ENCODE results near the gene ARHGEF37. TPM values are rescaled to one million over a fixed set of nuclear protein-coding genes. Genes with fewer than 3 reads are reported as not detected.

The ARHGEF37 gene
- total and polyA plus RNA-seq, 2 of the 8 experiments (the other 6 are each of a cell fraction or from before 2014, with no cell fraction given), result 0.21 to 0.48 TPM

GRCh38 chr5:149572576-149573231, 8.6 kb upstream of the ARHGEF37 start:
- H3K23ac ChIP-seq (ENCODE audit: insufficient read length), result no peak overlapping the region
- CTCF ChIA-PET (ENCODE audit: partially characterized antibody), result interaction anchor here (0.9 to 1.5 kb wide), 5 partner anchors 9 to 131 kb away, joined by 3 to 7 read pairs (median 3); partner anchors contain the start of gene ARHGEF37
- H2BK15ac ChIP-seq (ENCODE audit: low read length), result no peak overlapping the region
- no peak overlapping the region for H3K14ac ChIP-seq (ENCODE audit: insufficient read length)
- H3K79me1 ChIP-seq (ENCODE audit: low read depth, low read length), result no peaks in the 10 kb centered on the region
- no peak for TF ChIP-seq FOSL1 (IDR thresholded peaks at IDR 0.05; ENCODE audit: insufficient read depth, low read depth, low read length)
- no peak for TF ChIP-seq RXRA (IDR thresholded peaks at IDR 0.05; ENCODE audit: insufficient read depth, low read depth, low read length)
- TF ChIP-seq SIN3A (conservative IDR thresholded peaks at IDR 0.05 in 1 of 2, IDR thresholded peaks at IDR 0.05 in 1 of 2; ENCODE audit: low read depth in 1 of 2, low read length in 2 of 2), result no peak
- TF ChIP-seq CREB1 (IDR thresholded peaks at IDR 0.05), result no peak
- no peak for TF ChIP-seq NRF1 (IDR thresholded peaks at IDR 0.05; ENCODE audit: low read depth, low read length)
- TF ChIP-seq KDM1A (IDR thresholded peaks at IDR 0.05; ENCODE audit: borderline replicate concordance, low read length), result no peak
- no peak for TF ChIP-seq RFX5 (IDR thresholded peaks at IDR 0.05; ENCODE audit: borderline replicate concordance, low read depth, low read length)
- no peak for TF ChIP-seq ZNF274 (IDR thresholded peaks at IDR 0.05; ENCODE audit: borderline replicate concordance, extremely low read depth, low read length)
- TF ChIP-seq SP1 (IDR thresholded peaks at IDR 0.05; ENCODE audit: low read depth, low read length), result no peak
- no peak overlapping the region for H4K8ac ChIP-seq (ENCODE audit: extremely low read depth, insufficient read depth, low read length)
- no peak overlapping the region for H3K4me2 ChIP-seq (ENCODE audit: insufficient read depth in 1 of 2, low read depth in 2 of 2, low read length in 2 of 2)
- H3K56ac ChIP-seq (replicated peaks; ENCODE audit: insufficient read length, low read depth, low read length), result no peak overlapping the region
- H2BK20ac ChIP-seq (ENCODE audit: low read length), result no peak overlapping the region
- no peak overlapping the region for H4K91ac ChIP-seq (replicated peaks; ENCODE audit: insufficient read length, low read length)
- no peaks in the 10 kb centered on the region for H3K79me2 ChIP-seq (ENCODE audit: control insufficient read depth in 1 of 2, insufficient read depth in 2 of 2, low read length in 2 of 2)
- no peak overlapping the region for H4K5ac ChIP-seq (ENCODE audit: insufficient read length, low read depth, low read length)
- H2BK12ac ChIP-seq (ENCODE audit: low read depth, low read length), result no peak overlapping the region
- no peak overlapping the region for H2AFZ ChIP-seq (ENCODE audit: low read length)
- no peak overlapping the region for H3K4me3 ChIP-seq (ENCODE audit: extremely low read depth in 1 of 4, insufficient read depth in 2 of 4, low read depth in 3 of 4, low read length in 4 of 4)
- H3K23me2 ChIP-seq (ENCODE audit: low read depth, low read length), result no peaks in the 10 kb centered on the region
- H2BK5ac ChIP-seq (ENCODE audit: low read depth, low read length), result no peak overlapping the region
- DNase-seq (ENCODE audit: low read depth in 1 of 2, low spot score in 2 of 2) (no peak), FAIRE-seq (no peak)
- no peaks in the 10 kb centered on the region for H3K36me3 ChIP-seq (ENCODE audit: control insufficient read depth in 2 of 4, insufficient read depth in 4 of 4, low read length in 3 of 4)
- H3K9me3 ChIP-seq (ENCODE audit: insufficient read depth in 2 of 2, low read depth in 1 of 2, low read length in 1 of 2), result no peaks in the 10 kb centered on the region
- POLR2A ChIA-PET (ENCODE audit: partially characterized antibody), result interaction anchor here (0.7 kb wide), 1 partner anchor 446 kb away, joined by 3 read pairs; no protein-coding TSS in a partner anchor
- no peak overlapping the region for H3K9ac ChIP-seq (replicated peaks in 1 of 4; ENCODE audit: extremely low read depth in 1 of 4, low read depth in 3 of 4, low read length in 3 of 4)
- H2AK5ac ChIP-seq (ENCODE audit: low read depth, low read length), result no peak overlapping the region
- 86% methylated on average over 4 of the region's 4 CpGs; no CpG with 5 or more reads in 1 of the 2 experiments for WGBS, 2 experiments (ENCODE audit: extremely low coverage in 1 of 2, insufficient coverage in 1 of 2, insufficient read length in 1 of 2, insufficient replicate concordance in 2 of 2, low coverage in 1 of 2, low lambda C conversion rate in 2 of 2, missing lambda C conversion rate in 1 of 2)
- H4K20me1 ChIP-seq (replicated peaks in 1 of 2; ENCODE audit: control insufficient read depth in 1 of 2, insufficient read depth in 2 of 2, low read length in 2 of 2), result no peaks in the 10 kb centered on the region
- H3K18ac ChIP-seq (ENCODE audit: extremely low read depth, low read length), result no peak overlapping the region
- no peaks in the 10 kb centered on the region for H3K4me1 ChIP-seq (replicated peaks in 1 of 4; ENCODE audit: control insufficient read depth in 3 of 4, insufficient read depth in 4 of 4, low read length in 3 of 4)
- no peaks in the 10 kb centered on the region for H3K27me3 ChIP-seq (replicated peaks in 1 of 4; ENCODE audit: control insufficient read depth in 3 of 4, extremely low read depth in 1 of 4, insufficient read depth in 3 of 4, low read length in 3 of 4)
- no peak overlapping the region for H3K4ac ChIP-seq (replicated peaks; ENCODE audit: insufficient read length, low read depth, low read length)
- no peak overlapping the region for H3K27ac ChIP-seq (ENCODE audit: low read depth, low read length)
- no peak overlapping the region for H2BK120ac ChIP-seq (replicated peaks; ENCODE audit: low read depth, low read length)
